H1 (cell line): ENCODE results near the gene MAPK8. TPM values are rescaled to one million over a fixed set of nuclear protein-coding genes. Genes with fewer than 3 reads are reported as not detected.

Source experiments
- CTCF ChIA-PET: fragments of 300-600 bp; sonication (Branson Sonifier 250); formaldehyde crosslinking; loops from one replicate; lab custom pipeline; 2021; ENCODE audit not compliant: partially characterized antibody; lab: Charles Lee
- POLR2A ChIA-PET: fragments of 300-600 bp; sonication (Branson Sonifier 250); formaldehyde crosslinking; loops from one replicate; lab custom pipeline; 2021; ENCODE audit warnings: inconsistent platforms; ENCODE audit not compliant: partially characterized antibody; lab: Charles Lee
- DNase-seq, 2 experiments: peaks; one replicate each; pipeline versions ENCODE4 v3.0.0 to v3.0.0-alpha.2; 2010 to 2022; ENCODE audit warnings: low spot score in 2 of 2, low read depth in 1 of 2, mixed read lengths in 1 of 2
- FAIRE-seq: peaks from 2 replicates; lab custom pipeline; 2011; peaks lifted over from hg19 to GRCh38; lab: Jason Lieb, UNC
- H2AFZ ChIP-seq: 2 replicates; pipeline ENCODE4 v1.8.1; 2012; ENCODE audit warnings: low read length, inconsistent platforms
- H2AK5ac ChIP-seq: 2 replicates; pipeline ENCODE4 v1.6.1; 2013; ENCODE audit warnings: low read depth, low read length
- H2BK120ac ChIP-seq: replicated peaks from 2 replicates; pipeline ENCODE3; 2013; ENCODE audit warnings: low read depth, low read length, inconsistent platforms
- H2BK12ac ChIP-seq: 2 replicates; pipeline ENCODE4 v1.6.1; 2013; ENCODE audit warnings: low read depth, low read length
- H2BK15ac ChIP-seq: 2 replicates; pipeline ENCODE4 v1.6.1; 2013; ENCODE audit warnings: low read length
- H2BK20ac ChIP-seq: 2 replicates; pipeline ENCODE4 v1.6.1; 2013; ENCODE audit warnings: low read length
- H2BK5ac ChIP-seq: 2 replicates; pipeline ENCODE4 v1.6.1; 2013; ENCODE audit warnings: low read depth, low read length
- H3K14ac ChIP-seq: 2 replicates; pipeline ENCODE4 v1.6.1; 2013; ENCODE audit warnings: inconsistent platforms; ENCODE audit not compliant: insufficient read length
- H3K18ac ChIP-seq: 2 replicates; pipeline ENCODE4 v1.6.1; 2013; ENCODE audit warnings: low read length; ENCODE audit errors: extremely low read depth
- H3K23ac ChIP-seq: 2 replicates; pipeline ENCODE4 v1.6.1; 2013; ENCODE audit warnings: inconsistent platforms; ENCODE audit not compliant: insufficient read length
- H3K23me2 ChIP-seq: 2 replicates; pipeline ENCODE4 v1.6.1; 2013; ENCODE audit warnings: low read depth, low read length
- H3K27ac ChIP-seq: 2 replicates; pipeline ENCODE4 v1.6.1; 2011; ENCODE audit warnings: low read depth, low read length, inconsistent platforms
- H3K27me3 ChIP-seq, 4 experiments: replicated peaks in 1 of 4; 1 replicate in 1 of 4; 2 replicates in 3 of 4; pipeline versions ENCODE4 v1.6.1 to v1.8.1; 2011 to 2013; ENCODE audit warnings: low read length in 3 of 4, mild to moderate bottlenecking in 3 of 4, inconsistent platforms in 2 of 4, mixed read lengths in 2 of 4, moderate library complexity in 1 of 4; ENCODE audit not compliant: control insufficient read depth in 3 of 4, insufficient read depth in 3 of 4; ENCODE audit errors: extremely low read depth in 1 of 4
- H3K36me3 ChIP-seq, 4 experiments: 2 replicates each; pipeline versions ENCODE4 v1.6.1 to v1.8.1; 2011 to 2013; ENCODE audit warnings: mild to moderate bottlenecking in 4 of 4, low read length in 3 of 4, moderate library complexity in 2 of 4, control low read depth in 1 of 4, inconsistent platforms in 1 of 4; ENCODE audit not compliant: insufficient read depth in 4 of 4, control insufficient read depth in 2 of 4
- H3K4ac ChIP-seq: replicated peaks from 2 replicates; pipeline ENCODE3; 2013; ENCODE audit warnings: low read length, low read depth, mixed read lengths, inconsistent platforms; ENCODE audit not compliant: insufficient read length
- H3K4me1 ChIP-seq, 4 experiments: replicated peaks in 1 of 4; 1 replicate in 1 of 4; 2 replicates in 3 of 4; pipeline versions ENCODE4 v1.6.1 to v1.8.1; 2011 to 2013; ENCODE audit warnings: low read length in 3 of 4, inconsistent platforms in 2 of 4, mixed read lengths in 1 of 4; ENCODE audit not compliant: insufficient read depth in 4 of 4, control insufficient read depth in 3 of 4
- H3K4me2 ChIP-seq, 2 experiments: 2 replicates each; pipeline versions ENCODE4 v1.6.1 to v1.8.1; 2011 to 2013; ENCODE audit warnings: low read depth in 2 of 2, low read length in 2 of 2, control low read depth in 1 of 2, inconsistent platforms in 1 of 2, mild to moderate bottlenecking in 1 of 2; ENCODE audit not compliant: insufficient read depth in 1 of 2
- H3K4me3 ChIP-seq, 4 experiments: fragments of 200-600, 300-600 bp in 1 of 4; sonication (generic), shearing (Covaris generic), sonication (Bioruptor Twin) in 1 of 4; 2 replicates each; pipeline versions ENCODE4 v1.5.1 to v1.8.1; 2011 to 2016; ENCODE audit warnings: low read length in 4 of 4, low read depth in 3 of 4, control low read depth in 2 of 4, inconsistent platforms in 2 of 4, mild to moderate bottlenecking in 2 of 4, mixed read lengths in 1 of 4, moderate library complexity in 1 of 4; ENCODE audit not compliant: insufficient read depth in 2 of 4; ENCODE audit errors: extremely low read depth in 1 of 4
- H3K56ac ChIP-seq: replicated peaks from 2 replicates; pipeline ENCODE3; 2013; ENCODE audit warnings: low read depth, mild to moderate bottlenecking, mixed read lengths, low read length, inconsistent platforms; ENCODE audit not compliant: insufficient read length
- H3K79me1 ChIP-seq: 2 replicates; pipeline ENCODE4 v1.6.1; 2013; ENCODE audit warnings: low read depth, low read length, control low read depth
- H3K79me2 ChIP-seq, 2 experiments: 2 replicates each; pipeline versions ENCODE4 v1.6.1 to v1.8.1; 2012 to 2013; ENCODE audit warnings: low read length in 2 of 2, mild to moderate bottlenecking in 2 of 2, inconsistent platforms in 1 of 2; ENCODE audit not compliant: insufficient read depth in 2 of 2, control insufficient read depth in 1 of 2
- H3K9ac ChIP-seq, 4 experiments: replicated peaks in 1 of 4; 1 replicate in 1 of 4; 2 replicates in 3 of 4; pipeline versions ENCODE4 v1.6.1 to v1.8.1; 2011 to 2013; ENCODE audit warnings: low read depth in 3 of 4, low read length in 3 of 4, control low read depth in 2 of 4, mild to moderate bottlenecking in 2 of 4, moderate library complexity in 2 of 4, inconsistent platforms in 1 of 4; ENCODE audit errors: extremely low read depth in 1 of 4
- H3K9me3 ChIP-seq, 2 experiments: 2 replicates each; pipeline versions ENCODE4 v1.6.1 to v1.8.1; 2012 to 2013; ENCODE audit warnings: mild to moderate bottlenecking in 2 of 2, moderate library complexity in 2 of 2, control low read depth in 1 of 2, inconsistent platforms in 1 of 2, low read depth in 1 of 2, low read length in 1 of 2, mixed read lengths in 1 of 2; ENCODE audit not compliant: insufficient read depth in 2 of 2
- H4K20me1 ChIP-seq, 2 experiments: replicated peaks in 1 of 2; 2 replicates each; pipeline versions ENCODE3 to v1.8.1; 2011 to 2013; ENCODE audit warnings: inconsistent platforms in 2 of 2, low read length in 2 of 2, mild to moderate bottlenecking in 1 of 2; ENCODE audit not compliant: insufficient read depth in 2 of 2, control insufficient read depth in 1 of 2
- H4K5ac ChIP-seq: 2 replicates; pipeline ENCODE4 v1.6.1; 2013; ENCODE audit warnings: low read length, low read depth, mixed read lengths, inconsistent platforms; ENCODE audit not compliant: insufficient read length
- H4K8ac ChIP-seq: 2 replicates; pipeline ENCODE4 v1.8.0; 2013; ENCODE audit warnings: mild to moderate bottlenecking, moderate library complexity, low read length, inconsistent platforms; ENCODE audit not compliant: insufficient read depth; ENCODE audit errors: extremely low read depth
- H4K91ac ChIP-seq: replicated peaks from 2 replicates; pipeline ENCODE3; 2013; ENCODE audit warnings: low read length, mixed read lengths, inconsistent platforms; ENCODE audit not compliant: insufficient read length
- ASH2L ChIP-seq: fragments of 200-600, 300-600 bp; sonication (generic); IDR thresholded peaks from one replicate; pipeline ENCODE4 v1.7.1; 2017; ENCODE audit warnings: low read length
- BACH1 ChIP-seq: IDR thresholded peaks from 2 replicates; pipeline ENCODE4 v1.6.1; 2012; ENCODE audit warnings: low read length, improper control_type of control experiment
- CREB1 ChIP-seq: IDR thresholded peaks from 2 replicates; pipeline ENCODE4 v1.6.1; 2012; ENCODE audit warnings: inconsistent platforms
- EP300 ChIP-seq, 2 experiments: IDR thresholded peaks; 1 replicate in 1 of 2; 2 replicates in 1 of 2; pipeline ENCODE4 v1.6.1; 2011 to 2012; ENCODE audit warnings: low read depth in 2 of 2, low read length in 2 of 2, mild to moderate bottlenecking in 2 of 2, borderline replicate concordance in 1 of 2, inconsistent platforms in 1 of 2, moderate library complexity in 1 of 2
- JUN ChIP-seq: IDR thresholded peaks from 2 replicates; pipeline ENCODE4 v1.6.1; 2011; ENCODE audit warnings: low read depth, mild to moderate bottlenecking, improper control_type of control experiment, low read length
- KDM1A ChIP-seq: fragments of 200-600, 300-600 bp; sonication (generic); IDR thresholded peaks from 2 replicates; pipeline ENCODE4 v1.7.1; 2016; ENCODE audit warnings: mild to moderate bottlenecking, low read length, borderline replicate concordance
- KDM4A ChIP-seq: IDR thresholded peaks from one replicate; pipeline ENCODE4 v1.7.1; 2012; ENCODE audit warnings: low read depth, mild to moderate bottlenecking, moderate library complexity, low read length, inconsistent platforms; ENCODE audit not compliant: severe bottlenecking
- SP4 ChIP-seq: IDR thresholded peaks from 2 replicates; pipeline ENCODE4 v1.6.1; 2012; ENCODE audit warnings: low read length, inconsistent platforms
- SUZ12 ChIP-seq: fragments of 200-600 bp; sonication (generic); IDR thresholded peaks from 2 replicates; pipeline ENCODE4 v1.6.1; 2012; ENCODE audit warnings: mild to moderate bottlenecking, inconsistent platforms, low read length, moderate library complexity, mixed read lengths
- WGBS, 2 experiments: shearing (Covaris generic) in 1 of 2; methylation state at CpG; one replicate each; pipeline versions ENCODE4 v1.1.6 to v1.1.7; 2013 to 2015; ENCODE audit warnings: low lambda C conversion rate in 2 of 2, mixed read lengths in 2 of 2, inconsistent platforms in 1 of 2, low coverage in 1 of 2, missing lambda C conversion rate in 1 of 2; ENCODE audit not compliant: insufficient replicate concordance in 2 of 2, insufficient coverage in 1 of 2, insufficient read length in 1 of 2; ENCODE audit errors: extremely low coverage in 1 of 2, missing lambda C conversion rate in 1 of 2; 5-methylcytosine and 5-hydroxymethylcytosine counted together
- polyA plus RNA-seq, 7 experiments: library from polyadenylated mRNA; depleted of rRNA in 3 of 7; stranded (reverse) in 5 of 7; unstranded in 2 of 7; fragments of >200 nt in 5 of 7; fragments of 200-250 nt in 2 of 7; gene quantifications; 1 replicate in 5 of 7; 2 replicates in 1 of 7; 4 replicates in 1 of 7; pipeline versions ENCODE4 v1.2.1 to v1.2.3, GENCODE V29; 2011 to 2013; ENCODE audit warnings: missing spikeins in 2 of 7, mixed read lengths in 2 of 7
- total RNA-seq: library from RNA; stranded (reverse); fragmentation: NEBNext Ultra II Directional; extraction: Animal tissue kit (Norgen Biotek cat#: 25700); gene quantifications from 2 replicates; pipeline ENCODE4 v1.2.1, GENCODE V29; 2021

MAPK8 gene
- total and polyA plus RNA-seq, 2 of the 8 experiments (the other 6 are each of a cell fraction or from before 2014, with no cell fraction given) = 23.3 to 71.3 TPM

DNA sequence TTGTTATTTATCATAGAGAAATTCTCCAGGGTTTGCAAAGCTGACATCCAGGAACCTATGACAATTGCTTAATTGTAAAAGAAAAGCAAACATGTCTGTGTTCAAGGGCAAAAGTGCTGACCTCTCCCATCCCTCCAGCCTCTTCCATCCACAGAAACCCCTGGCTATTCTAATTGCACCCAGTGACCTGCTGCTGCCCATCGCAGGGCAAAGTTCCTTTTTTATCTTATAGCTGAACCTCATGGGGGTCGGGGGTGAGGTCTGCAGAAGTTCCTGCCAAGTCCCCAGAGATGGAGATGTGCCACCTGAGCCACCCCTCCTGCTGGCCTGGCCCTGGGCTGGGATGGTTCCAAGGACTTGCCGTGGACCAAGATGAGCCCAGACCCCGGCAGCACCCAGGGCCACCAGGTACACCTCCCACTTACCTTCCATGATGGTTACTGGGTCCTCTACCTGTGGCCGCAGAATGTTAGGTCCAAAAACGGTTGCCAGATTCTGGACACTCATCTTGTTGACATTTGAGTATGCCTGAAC lies 146.5 kb downstream of the MAPK8 start:
- peaks cover 4% of the 10 kb centered on the region in 2 experiments for H4K20me1 ChIP-seq
- H3K27me3 ChIP-seq = no peaks in the 10 kb centered on the region
- H2BK120ac ChIP-seq = no peak overlapping the region
- no peak overlapping the region for H2BK12ac ChIP-seq
- POLR2A ChIA-PET = no interaction called here
- H3K4me2 ChIP-seq = no peak overlapping the region
- H4K91ac ChIP-seq = no peak overlapping the region
- no peak overlapping the region for H3K14ac ChIP-seq
- no peak overlapping the region for H3K18ac ChIP-seq
- no peak overlapping the region for H4K8ac ChIP-seq
- H3K56ac ChIP-seq = no peak overlapping the region
- TF ChIP-seq CREB1 = no peak
- no peak for TF ChIP-seq SUZ12
- TF ChIP-seq KDM4A = no peak
- TF ChIP-seq SP4 = no peak
- TF ChIP-seq ASH2L = no peak
- no peak for TF ChIP-seq JUN
- no peak for TF ChIP-seq KDM1A
- TF ChIP-seq EP300 (IDR thresholded peaks at IDR 0.05; ENCODE audit: borderline replicate concordance in 1 of 2, low read depth in 2 of 2, low read length in 2 of 2) = no peak
- TF ChIP-seq BACH1 = no peak
- H3K4me3 ChIP-seq = no peak overlapping the region
- H2BK20ac ChIP-seq = no peak overlapping the region
- H3K79me1 ChIP-seq = no peaks in the 10 kb centered on the region
- no peak overlapping the region for H2BK15ac ChIP-seq
- H3K27ac ChIP-seq = no peak overlapping the region
- H3K9me3 ChIP-seq = no peaks in the 10 kb centered on the region
- H2AFZ ChIP-seq = no peak overlapping the region
- no peak overlapping the region for H3K9ac ChIP-seq
- no peak overlapping the region for H2AK5ac ChIP-seq
- H3K4me1 ChIP-seq = peaks cover 0 to 5% (median 2%) of the 10 kb centered on the region in 4 experiments; a peak in 4 of 7 replicates
- DNase-seq = no peak
- no peak overlapping the region for H2BK5ac ChIP-seq
- no peak overlapping the region for H3K4ac ChIP-seq
- H3K79me2 ChIP-seq = no peaks in the 10 kb centered on the region
- no peak for FAIRE-seq
- 88% methylated on average over 6 of the region's 6 CpGs; no CpG with 5 or more reads in 1 of the 2 experiments for WGBS, 2 experiments
- CTCF ChIA-PET = interaction anchor here (1.1 to 1.6 kb wide), 2 partner anchors 27 to 49 kb away, joined by 3 to 5 read pairs; no protein-coding TSS in a partner anchor
- H4K5ac ChIP-seq = no peak overlapping the region
- peaks cover 2% of the 10 kb centered on the region; the same call in 1 of the 2 replicates for H3K23me2 ChIP-seq
- no peaks in the 10 kb centered on the region; a peak in 1 of 8 replicates for H3K36me3 ChIP-seq
- H3K23ac ChIP-seq = no peak overlapping the region
